Measurements from ENCODE around the gene ELK3.

The ELK3 gene

DNA sequence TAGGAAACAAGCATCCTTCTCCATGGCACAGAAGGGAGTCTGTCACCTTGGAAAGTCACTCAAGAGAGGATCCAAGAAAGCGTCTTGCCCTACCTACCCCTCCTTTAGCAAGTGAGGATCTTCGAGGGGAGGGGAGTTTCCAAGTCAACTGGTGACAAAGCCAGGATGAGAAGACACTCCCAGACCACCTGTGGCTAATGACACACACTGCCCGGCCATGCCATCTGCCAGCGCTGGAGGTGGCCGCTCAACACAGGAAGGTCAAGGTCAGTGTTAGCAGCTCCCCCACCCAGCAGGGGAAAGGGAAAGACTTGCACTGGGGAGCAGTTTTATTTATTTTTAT lies 41.3 kb downstream of the ELK3 start:
- TF ChIP-seq POLR2AphosphoS5 (IDR thresholded peaks at IDR 0.05; ENCODE audit: low read depth) (no peak), SPI1 (IDR thresholded peaks at IDR 0.05; ENCODE audit: borderline replicate concordance, low read depth) (no peak)
- TF ChIP-seq, protein P1, sequence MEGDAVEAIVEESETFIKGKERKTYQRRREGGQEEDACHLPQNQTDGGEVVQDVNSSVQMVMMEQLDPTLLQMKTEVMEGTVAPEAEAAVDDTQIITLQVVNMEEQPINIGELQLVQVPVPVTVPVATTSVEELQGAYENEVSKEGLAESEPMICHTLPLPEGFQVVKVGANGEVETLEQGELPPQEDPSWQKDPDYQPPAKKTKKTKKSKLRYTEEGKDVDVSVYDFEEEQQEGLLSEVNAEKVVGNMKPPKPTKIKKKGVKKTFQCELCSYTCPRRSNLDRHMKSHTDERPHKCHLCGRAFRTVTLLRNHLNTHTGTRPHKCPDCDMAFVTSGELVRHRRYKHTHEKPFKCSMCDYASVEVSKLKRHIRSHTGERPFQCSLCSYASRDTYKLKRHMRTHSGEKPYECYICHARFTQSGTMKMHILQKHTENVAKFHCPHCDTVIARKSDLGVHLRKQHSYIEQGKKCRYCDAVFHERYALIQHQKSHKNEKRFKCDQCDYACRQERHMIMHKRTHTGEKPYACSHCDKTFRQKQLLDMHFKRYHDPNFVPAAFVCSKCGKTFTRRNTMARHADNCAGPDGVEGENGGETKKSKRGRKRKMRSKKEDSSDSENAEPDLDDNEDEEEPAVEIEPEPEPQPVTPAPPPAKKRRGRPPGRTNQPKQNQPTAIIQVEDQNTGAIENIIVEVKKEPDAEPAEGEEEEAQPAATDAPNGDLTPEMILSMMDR (IDR thresholded peaks at IDR 0.05; ENCODE audit: insufficient read depth, low read length): no peak
- Histone ChIP-seq H3K27me3 (ENCODE audit: insufficient read depth, poor library complexity, severe bottlenecking) (no peaks in the 10 kb centered on the region), H3K4me3 (replicated peaks; ENCODE audit: insufficient read depth, low read length) (no peak overlapping the region), H3K27ac (replicated peaks) (no peak overlapping the region)
- no peak for DNase-seq (ENCODE audit: low read depth in 1 of 2, low spot score in 1 of 2)

DNA sequence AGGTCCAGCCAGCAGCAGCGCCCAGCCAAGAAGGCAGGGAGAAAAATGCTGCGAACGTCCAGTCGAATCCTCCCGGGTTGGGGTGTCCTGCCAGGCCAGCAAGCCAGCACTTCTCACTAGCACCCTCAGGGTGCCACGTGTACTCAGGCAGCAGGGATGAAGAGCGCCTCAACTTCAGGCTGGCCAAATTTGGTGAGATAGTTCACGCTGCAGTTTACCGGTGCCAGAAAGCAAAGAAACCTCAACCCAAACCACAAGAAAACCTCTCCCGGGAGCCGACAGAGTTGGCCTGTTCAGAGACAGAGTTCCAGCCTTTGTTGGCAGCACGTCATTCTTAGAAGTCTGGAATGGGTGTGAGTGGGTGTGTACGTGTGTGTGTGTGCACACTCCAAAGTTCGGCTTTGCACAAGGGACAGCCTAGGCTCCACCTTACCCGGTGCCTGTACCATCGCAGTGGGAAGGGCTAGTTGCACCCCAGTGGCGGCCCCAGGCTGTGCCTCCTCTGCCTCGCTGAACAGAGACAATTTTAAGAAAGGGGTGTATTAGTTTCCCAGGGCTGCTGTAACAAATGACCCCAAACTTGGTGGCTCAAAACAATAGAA lies 42.1 kb downstream of the ELK3 start:
- TF ChIP-seq POLR2AphosphoS5 (IDR thresholded peaks at IDR 0.05; ENCODE audit: low read depth): no peak
- TF ChIP-seq GABPA (IDR thresholded peaks at IDR 0.05; ENCODE audit: low read depth): no peak
- no peak for TF ChIP-seq SPI1 (IDR thresholded peaks at IDR 0.05; ENCODE audit: borderline replicate concordance, low read depth)
- TF ChIP-seq, protein P1 (IDR thresholded peaks at IDR 0.05; ENCODE audit: insufficient read depth, low read length): no peak
- TF ChIP-seq, protein P2, sequence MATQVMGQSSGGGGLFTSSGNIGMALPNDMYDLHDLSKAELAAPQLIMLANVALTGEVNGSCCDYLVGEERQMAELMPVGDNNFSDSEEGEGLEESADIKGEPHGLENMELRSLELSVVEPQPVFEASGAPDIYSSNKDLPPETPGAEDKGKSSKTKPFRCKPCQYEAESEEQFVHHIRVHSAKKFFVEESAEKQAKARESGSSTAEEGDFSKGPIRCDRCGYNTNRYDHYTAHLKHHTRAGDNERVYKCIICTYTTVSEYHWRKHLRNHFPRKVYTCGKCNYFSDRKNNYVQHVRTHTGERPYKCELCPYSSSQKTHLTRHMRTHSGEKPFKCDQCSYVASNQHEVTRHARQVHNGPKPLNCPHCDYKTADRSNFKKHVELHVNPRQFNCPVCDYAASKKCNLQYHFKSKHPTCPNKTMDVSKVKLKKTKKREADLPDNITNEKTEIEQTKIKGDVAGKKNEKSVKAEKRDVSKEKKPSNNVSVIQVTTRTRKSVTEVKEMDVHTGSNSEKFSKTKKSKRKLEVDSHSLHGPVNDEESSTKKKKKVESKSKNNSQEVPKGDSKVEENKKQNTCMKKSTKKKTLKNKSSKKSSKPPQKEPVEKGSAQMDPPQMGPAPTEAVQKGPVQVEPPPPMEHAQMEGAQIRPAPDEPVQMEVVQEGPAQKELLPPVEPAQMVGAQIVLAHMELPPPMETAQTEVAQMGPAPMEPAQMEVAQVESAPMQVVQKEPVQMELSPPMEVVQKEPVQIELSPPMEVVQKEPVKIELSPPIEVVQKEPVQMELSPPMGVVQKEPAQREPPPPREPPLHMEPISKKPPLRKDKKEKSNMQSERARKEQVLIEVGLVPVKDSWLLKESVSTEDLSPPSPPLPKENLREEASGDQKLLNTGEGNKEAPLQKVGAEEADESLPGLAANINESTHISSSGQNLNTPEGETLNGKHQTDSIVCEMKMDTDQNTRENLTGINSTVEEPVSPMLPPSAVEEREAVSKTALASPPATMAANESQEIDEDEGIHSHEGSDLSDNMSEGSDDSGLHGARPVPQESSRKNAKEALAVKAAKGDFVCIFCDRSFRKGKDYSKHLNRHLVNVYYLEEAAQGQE (IDR thresholded peaks at IDR 0.05; ENCODE audit: insufficient replicate concordance, low read depth): no peak
- H3K4me3 ChIP-seq (replicated peaks; ENCODE audit: insufficient read depth, low read length): no peak overlapping the region
- DNase-seq (ENCODE audit: low read depth in 1 of 2, low spot score in 1 of 2): peak in 1 of 2 experiments; percentile 6
- no peak overlapping the region for H3K27ac ChIP-seq (replicated peaks)
- H3K27me3 ChIP-seq (ENCODE audit: insufficient read depth, poor library complexity, severe bottlenecking): no peaks in the 10 kb centered on the region

DNA sequence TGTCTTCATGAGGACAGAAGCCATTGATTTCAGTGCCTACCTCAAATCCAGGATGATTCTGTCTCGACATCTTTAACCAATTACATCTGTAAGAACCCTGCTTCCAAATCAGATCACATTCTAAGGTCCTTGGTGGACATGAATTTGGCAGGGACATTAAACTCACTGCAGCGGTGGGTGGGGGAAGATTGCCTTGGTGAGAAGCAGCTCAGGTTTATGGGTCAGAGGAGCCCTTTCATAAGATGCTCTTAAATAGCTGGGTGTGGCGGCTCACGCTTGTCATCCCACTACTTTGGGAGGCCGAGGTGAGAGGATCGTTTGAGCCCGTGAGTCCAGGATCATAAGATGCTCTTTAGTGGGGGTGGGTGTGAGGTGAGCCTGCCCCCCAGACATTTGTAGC lies 42.9 kb downstream of the ELK3 start:
- H3K27ac ChIP-seq (replicated peaks): no peak overlapping the region
- H3K27me3 ChIP-seq (ENCODE audit: insufficient read depth, poor library complexity, severe bottlenecking): no peaks in the 10 kb centered on the region
- TF ChIP-seq SPI1 (IDR thresholded peaks at IDR 0.05; ENCODE audit: borderline replicate concordance, low read depth): no peak
- TF ChIP-seq, protein P2 (IDR thresholded peaks at IDR 0.05; ENCODE audit: insufficient replicate concordance, low read depth): no peak
- no peak for TF ChIP-seq POLR2AphosphoS5 (IDR thresholded peaks at IDR 0.05; ENCODE audit: low read depth)
- TF ChIP-seq, protein P1 (IDR thresholded peaks at IDR 0.05; ENCODE audit: insufficient read depth, low read length): no peak
- no peak for TF ChIP-seq GABPA (IDR thresholded peaks at IDR 0.05; ENCODE audit: low read depth)
- DNase-seq (ENCODE audit: low read depth in 1 of 2, low spot score in 1 of 2): no peak
- H3K4me3 ChIP-seq (replicated peaks; ENCODE audit: insufficient read depth, low read length): no peak overlapping the region
